Uterus (tissue), 2 donors: ENCODE measurements around the gene P2RY2.

Experiments
- CTCF ChIP-seq, 4 experiments: fragments of 200-600 bp in 2 of 4; fragments of 450-650 bp in 2 of 4; sonication (generic) in 2 of 4; IDR thresholded peaks; one replicate each; pipeline ENCODE4 v1.5.1; 2016 to 2019; ENCODE audit warnings: antibody characterized with exemption in 4 of 4, mild to moderate bottlenecking in 2 of 4, moderate library complexity in 1 of 4
- POLR2A ChIP-seq, 2 donors: fragments of 450-650 bp; IDR thresholded peaks; one replicate each; pipeline ENCODE4 v1.6.1; 2016; ENCODE audit warnings: antibody characterized with exemption in 2 of 2, mild to moderate bottlenecking in 1 of 2, moderate library complexity in 1 of 2

GRCh38 chr11:73280626-73281025, 62.5 kb downstream of the P2RY2 start:
- TF ChIP-seq CTCF (IDR thresholded peaks at IDR 0.05) = no peak
- no peak for TF ChIP-seq POLR2A (IDR thresholded peaks at IDR 0.05)
